HepG2 (cell line): ENCODE results near the gene S100A12. TPM values are rescaled to one million over a fixed set of nuclear protein-coding genes. Genes with fewer than 3 reads are reported as not detected.

Experiments
- ADNP ChIP-seq: sonication (generic); formaldehyde crosslinking; IDR thresholded peaks from 2 replicates; pipeline ENCODE4 v1.4.0; 2020; ENCODE audit warnings: missing genetic modification reagents
- AGO2 ChIP-seq: fragments of 200-400 bp; formaldehyde crosslinking; optimal IDR thresholded peaks from 2 replicates; pipeline ENCODE3; 2017; ENCODE audit warnings: mild to moderate bottlenecking, low read depth, low read length, moderate library complexity
- CENPX ChIP-seq: sonication (generic); formaldehyde crosslinking; IDR thresholded peaks from 2 replicates; pipeline ENCODE4 v1.9.0; 2021; ENCODE audit warnings: mild to moderate bottlenecking, missing genetic modification reagents, moderate library complexity
- HOXA7 ChIP-seq: sonication (generic); formaldehyde crosslinking; IDR thresholded peaks from 2 replicates; pipeline ENCODE4 v1.8.1; 2022; ENCODE audit warnings: mild to moderate bottlenecking, missing genetic modification reagents, moderate library complexity
- MIER3 ChIP-seq: IDR thresholded peaks from 2 replicates; pipeline ENCODE4 v1.6.1; 2016; ENCODE audit warnings: missing compliant biosample characterization, borderline replicate concordance
- NR0B2 ChIP-seq: sonication (generic); formaldehyde crosslinking; IDR thresholded peaks from 2 replicates; pipeline ENCODE4 v1.4.0; 2020; ENCODE audit warnings: mild to moderate bottlenecking, missing genetic modification reagents
- NR1H2 ChIP-seq: sonication (generic); formaldehyde crosslinking; IDR thresholded peaks from 2 replicates; pipeline ENCODE4 v1.8.1; 2022; ENCODE audit warnings: low read depth, missing genetic modification reagents, borderline replicate concordance
- POGZ ChIP-seq: sonication (generic); formaldehyde crosslinking; IDR thresholded peaks from 2 replicates; pipeline ENCODE4 v1.4.0; 2020; ENCODE audit warnings: mild to moderate bottlenecking, missing genetic modification reagents
- POLR2AphosphoS5 ChIP-seq: IDR thresholded peaks from 2 replicates; pipeline ENCODE4 v1.6.1; 2012; ENCODE audit warnings: low read depth, low read length
- SCMH1 ChIP-seq: sonication (generic); formaldehyde crosslinking; IDR thresholded peaks from 2 replicates; pipeline ENCODE4 v1.9.0; 2021; ENCODE audit warnings: missing genetic modification reagents, mild to moderate bottlenecking, borderline replicate concordance
- SIX1 ChIP-seq: sonication (generic); formaldehyde crosslinking; IDR thresholded peaks from 2 replicates; pipeline ENCODE4 v1.4.0; 2020; ENCODE audit warnings: missing genetic modification reagents, borderline replicate concordance
- ZFP90 ChIP-seq: sonication (generic); formaldehyde crosslinking; IDR thresholded peaks from 2 replicates; pipeline ENCODE4 v1.8.0; 2022; ENCODE audit warnings: missing genetic modification reagents, mild to moderate bottlenecking, inconsistent platforms, borderline replicate concordance
- ZGPAT ChIP-seq: IDR thresholded peaks from 2 replicates; pipeline ENCODE4 v1.6.1; 2016; ENCODE audit warnings: mild to moderate bottlenecking
- ZNF264 ChIP-seq: sonication (generic); formaldehyde crosslinking; IDR thresholded peaks from 2 replicates; pipeline ENCODE4 v1.4.0; 2020; ENCODE audit warnings: missing genetic modification reagents
- ZNF883 ChIP-seq: sonication (generic); formaldehyde crosslinking; IDR thresholded peaks from 2 replicates; pipeline ENCODE4 v1.5.1; 2020; ENCODE audit warnings: mild to moderate bottlenecking, missing genetic modification reagents; ENCODE audit errors: not compliant biosample characterization
- polyA plus RNA-seq, 8 experiments: library from polyadenylated mRNA; depleted of rRNA in 3 of 8; stranded (reverse) in 7 of 8; unstranded in 1 of 8; fragments of >200 nt; fragmentation: Illumina TruSeq in 4 of 8; extraction: Trizol in 4 of 8; gene quantifications; 2 replicates each; pipeline versions ENCODE4 v1.2.1 to v1.2.3, GENCODE V29; 2011 to 2016; ENCODE audit warnings: low read depth in 4 of 8, missing spikeins in 1 of 8, mixed read lengths in 1 of 8; ENCODE audit not compliant: insufficient read depth in 1 of 8
- total RNA-seq, 5 experiments: library from RNA; depleted of rRNA; stranded (reverse); fragments of >200 nt; fragmentation: Illumina TruSeq; extraction: Trizol; gene quantifications; 2 replicates each; pipeline ENCODE4 v1.2.3, GENCODE V29; 2016; ENCODE audit warnings: low read depth in 1 of 5
- TF ChIP-seq, protein P1 (sequence below), 2 experiments: sonication (generic) in 1 of 2; formaldehyde crosslinking in 1 of 2; IDR thresholded peaks; 2 replicates each; pipeline versions ENCODE4 v1.4.0 to v1.6.1; 2016 to 2020; ENCODE audit warnings: borderline replicate concordance in 1 of 2, low read depth in 1 of 2, mild to moderate bottlenecking in 1 of 2, missing genetic modification reagents in 1 of 2
- TF ChIP-seq, protein P2 (sequence below): sonication (generic); formaldehyde crosslinking; IDR thresholded peaks from 2 replicates; pipeline ENCODE4 v1.5.0; 2020; ENCODE audit warnings: mild to moderate bottlenecking, missing genetic modification reagents, moderate library complexity
- TF ChIP-seq, protein P3 (sequence below): sonication (generic); formaldehyde crosslinking; IDR thresholded peaks from 2 replicates; pipeline ENCODE4 v1.5.1; 2020; ENCODE audit warnings: mild to moderate bottlenecking, missing genetic modification reagents, moderate library complexity

S100A12 gene
- total and polyA plus RNA-seq, 2 of the 13 experiments (the other 11 are each of a cell fraction or from before 2014, with no cell fraction given) = not detected

GRCh38 chr1:153404768-153405167 is 29.3 kb upstream of the S100A12 start (continued):
- TF ChIP-seq ZGPAT (CRISPR knock-in tag) = no peak
- TF ChIP-seq ZNF883 (CRISPR knock-in tag) = no peak
- TF ChIP-seq, protein P1, sequence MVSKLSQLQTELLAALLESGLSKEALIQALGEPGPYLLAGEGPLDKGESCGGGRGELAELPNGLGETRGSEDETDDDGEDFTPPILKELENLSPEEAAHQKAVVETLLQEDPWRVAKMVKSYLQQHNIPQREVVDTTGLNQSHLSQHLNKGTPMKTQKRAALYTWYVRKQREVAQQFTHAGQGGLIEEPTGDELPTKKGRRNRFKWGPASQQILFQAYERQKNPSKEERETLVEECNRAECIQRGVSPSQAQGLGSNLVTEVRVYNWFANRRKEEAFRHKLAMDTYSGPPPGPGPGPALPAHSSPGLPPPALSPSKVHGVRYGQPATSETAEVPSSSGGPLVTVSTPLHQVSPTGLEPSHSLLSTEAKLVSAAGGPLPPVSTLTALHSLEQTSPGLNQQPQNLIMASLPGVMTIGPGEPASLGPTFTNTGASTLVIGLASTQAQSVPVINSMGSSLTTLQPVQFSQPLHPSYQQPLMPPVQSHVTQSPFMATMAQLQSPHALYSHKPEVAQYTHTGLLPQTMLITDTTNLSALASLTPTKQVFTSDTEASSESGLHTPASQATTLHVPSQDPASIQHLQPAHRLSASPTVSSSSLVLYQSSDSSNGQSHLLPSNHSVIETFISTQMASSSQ (IDR thresholded peaks at IDR 0.05; ENCODE audit: low read depth) = no peak
- TF ChIP-seq, protein P1 (CRISPR knock-in tag; IDR thresholded peaks at IDR 0.05; ENCODE audit: borderline replicate concordance) = no peak
- TF ChIP-seq ZNF264 (CRISPR knock-in tag) = no peak
- no peak for TF ChIP-seq CENPX
- TF ChIP-seq ZFP90 = no peak
- TF ChIP-seq MIER3 = no peak
- TF ChIP-seq SIX1 (CRISPR knock-in tag) = no peak
- TF ChIP-seq POGZ (CRISPR knock-in tag) = no peak
- TF ChIP-seq, protein P2, sequence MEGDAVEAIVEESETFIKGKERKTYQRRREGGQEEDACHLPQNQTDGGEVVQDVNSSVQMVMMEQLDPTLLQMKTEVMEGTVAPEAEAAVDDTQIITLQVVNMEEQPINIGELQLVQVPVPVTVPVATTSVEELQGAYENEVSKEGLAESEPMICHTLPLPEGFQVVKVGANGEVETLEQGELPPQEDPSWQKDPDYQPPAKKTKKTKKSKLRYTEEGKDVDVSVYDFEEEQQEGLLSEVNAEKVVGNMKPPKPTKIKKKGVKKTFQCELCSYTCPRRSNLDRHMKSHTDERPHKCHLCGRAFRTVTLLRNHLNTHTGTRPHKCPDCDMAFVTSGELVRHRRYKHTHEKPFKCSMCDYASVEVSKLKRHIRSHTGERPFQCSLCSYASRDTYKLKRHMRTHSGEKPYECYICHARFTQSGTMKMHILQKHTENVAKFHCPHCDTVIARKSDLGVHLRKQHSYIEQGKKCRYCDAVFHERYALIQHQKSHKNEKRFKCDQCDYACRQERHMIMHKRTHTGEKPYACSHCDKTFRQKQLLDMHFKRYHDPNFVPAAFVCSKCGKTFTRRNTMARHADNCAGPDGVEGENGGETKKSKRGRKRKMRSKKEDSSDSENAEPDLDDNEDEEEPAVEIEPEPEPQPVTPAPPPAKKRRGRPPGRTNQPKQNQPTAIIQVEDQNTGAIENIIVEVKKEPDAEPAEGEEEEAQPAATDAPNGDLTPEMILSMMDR = peak; percentile 48
- TF ChIP-seq HOXA7 (CRISPR knock-in tag) = no peak
- 0 out of 2 replicates have a peak, but pooled peaks have one; percentile 47 for TF ChIP-seq NR0B2 (CRISPR knock-in tag)
- TF ChIP-seq, protein P3, sequence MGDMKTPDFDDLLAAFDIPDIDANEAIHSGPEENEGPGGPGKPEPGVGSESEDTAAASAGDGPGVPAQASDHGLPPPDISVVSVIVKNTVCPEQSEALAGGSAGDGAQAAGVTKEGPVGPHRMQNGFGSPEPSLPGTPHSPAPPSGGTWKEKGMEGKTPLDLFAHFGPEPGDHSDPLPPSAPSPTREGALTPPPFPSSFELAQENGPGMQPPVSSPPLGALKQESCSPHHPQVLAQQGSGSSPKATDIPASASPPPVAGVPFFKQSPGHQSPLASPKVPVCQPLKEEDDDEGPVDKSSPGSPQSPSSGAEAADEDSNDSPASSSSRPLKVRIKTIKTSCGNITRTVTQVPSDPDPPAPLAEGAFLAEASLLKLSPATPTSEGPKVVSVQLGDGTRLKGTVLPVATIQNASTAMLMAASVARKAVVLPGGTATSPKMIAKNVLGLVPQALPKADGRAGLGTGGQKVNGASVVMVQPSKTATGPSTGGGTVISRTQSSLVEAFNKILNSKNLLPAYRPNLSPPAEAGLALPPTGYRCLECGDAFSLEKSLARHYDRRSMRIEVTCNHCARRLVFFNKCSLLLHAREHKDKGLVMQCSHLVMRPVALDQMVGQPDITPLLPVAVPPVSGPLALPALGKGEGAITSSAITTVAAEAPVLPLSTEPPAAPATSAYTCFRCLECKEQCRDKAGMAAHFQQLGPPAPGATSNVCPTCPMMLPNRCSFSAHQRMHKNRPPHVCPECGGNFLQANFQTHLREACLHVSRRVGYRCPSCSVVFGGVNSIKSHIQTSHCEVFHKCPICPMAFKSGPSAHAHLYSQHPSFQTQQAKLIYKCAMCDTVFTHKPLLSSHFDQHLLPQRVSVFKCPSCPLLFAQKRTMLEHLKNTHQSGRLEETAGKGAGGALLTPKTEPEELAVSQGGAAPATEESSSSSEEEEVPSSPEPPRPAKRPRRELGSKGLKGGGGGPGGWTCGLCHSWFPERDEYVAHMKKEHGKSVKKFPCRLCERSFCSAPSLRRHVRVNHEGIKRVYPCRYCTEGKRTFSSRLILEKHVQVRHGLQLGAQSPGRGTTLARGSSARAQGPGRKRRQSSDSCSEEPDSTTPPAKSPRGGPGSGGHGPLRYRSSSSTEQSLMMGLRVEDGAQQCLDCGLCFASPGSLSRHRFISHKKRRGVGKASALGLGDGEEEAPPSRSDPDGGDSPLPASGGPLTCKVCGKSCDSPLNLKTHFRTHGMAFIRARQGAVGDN = peak; percentile 38
- TF ChIP-seq NR1H2 (CRISPR knock-in tag) = no peak
- TF ChIP-seq ADNP (CRISPR knock-in tag) = no peak
- no peak for TF ChIP-seq AGO2
- TF ChIP-seq POLR2AphosphoS5 = no peak
- TF ChIP-seq SCMH1 = no peak
